ENCODE results near the gene WASF1. TPM values are rescaled to one million over a fixed set of nuclear protein-coding genes. Genes with fewer than 3 reads are reported as not detected.

WASF1 gene
- total and polyA plus RNA-seq, 2 donors (not counting 1 experiment from before 2014, with no cell fraction given): 13.2 to 37.7 TPM

DNA sequence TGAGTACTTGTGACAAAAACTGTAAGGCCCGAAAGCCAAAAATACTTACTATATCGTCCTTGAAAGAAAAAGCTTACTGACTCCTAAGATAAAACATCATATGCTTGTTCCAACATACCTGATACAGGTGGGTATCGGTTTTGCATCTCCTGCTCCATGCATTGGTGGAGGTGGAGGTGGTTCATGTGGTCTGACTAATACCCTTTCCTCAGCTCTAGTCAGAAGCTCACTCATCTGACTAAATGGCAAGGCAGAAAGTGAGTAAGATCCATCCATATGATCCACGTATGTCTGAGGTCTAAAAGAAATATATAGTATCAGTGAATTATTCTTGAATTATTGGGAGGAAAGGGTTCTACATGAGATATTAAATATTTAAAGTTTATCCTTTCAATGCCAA lies 76.2 kb downstream of the WASF1 start:
- no peak overlapping the region for H3K4me3 ChIP-seq (replicated peaks in 1 of 4; ENCODE audit: control extremely low read depth in 1 of 4, insufficient read depth in 1 of 4, low read depth in 3 of 4, low read length in 4 of 4)
- H3K27me3 ChIP-seq (ENCODE audit: control insufficient read depth, insufficient read depth, low read length): no peaks in the 10 kb centered on the region
- no peak overlapping the region for H3K9ac ChIP-seq (ENCODE audit: insufficient read depth, low read length)
- no peak overlapping the region for H3K27ac ChIP-seq (ENCODE audit: insufficient read depth, low read length)
- no peak for DNase-seq (ENCODE audit: low read depth in 2 of 2)
- TF ChIP-seq, protein P1, sequence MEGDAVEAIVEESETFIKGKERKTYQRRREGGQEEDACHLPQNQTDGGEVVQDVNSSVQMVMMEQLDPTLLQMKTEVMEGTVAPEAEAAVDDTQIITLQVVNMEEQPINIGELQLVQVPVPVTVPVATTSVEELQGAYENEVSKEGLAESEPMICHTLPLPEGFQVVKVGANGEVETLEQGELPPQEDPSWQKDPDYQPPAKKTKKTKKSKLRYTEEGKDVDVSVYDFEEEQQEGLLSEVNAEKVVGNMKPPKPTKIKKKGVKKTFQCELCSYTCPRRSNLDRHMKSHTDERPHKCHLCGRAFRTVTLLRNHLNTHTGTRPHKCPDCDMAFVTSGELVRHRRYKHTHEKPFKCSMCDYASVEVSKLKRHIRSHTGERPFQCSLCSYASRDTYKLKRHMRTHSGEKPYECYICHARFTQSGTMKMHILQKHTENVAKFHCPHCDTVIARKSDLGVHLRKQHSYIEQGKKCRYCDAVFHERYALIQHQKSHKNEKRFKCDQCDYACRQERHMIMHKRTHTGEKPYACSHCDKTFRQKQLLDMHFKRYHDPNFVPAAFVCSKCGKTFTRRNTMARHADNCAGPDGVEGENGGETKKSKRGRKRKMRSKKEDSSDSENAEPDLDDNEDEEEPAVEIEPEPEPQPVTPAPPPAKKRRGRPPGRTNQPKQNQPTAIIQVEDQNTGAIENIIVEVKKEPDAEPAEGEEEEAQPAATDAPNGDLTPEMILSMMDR (conservative IDR thresholded peaks at IDR 0.05 in 1 of 2, IDR thresholded peaks at IDR 0.05 in 1 of 2; ENCODE audit: low read depth in 1 of 2, low read length in 2 of 2): no peak
- TF ChIP-seq EZH2 (IDR thresholded peaks at IDR 0.05; ENCODE audit: low read length, missing control alignments): no peak
- no peaks in the 10 kb centered on the region for H3K79me2 ChIP-seq (ENCODE audit: control insufficient read depth, insufficient read depth, low read length)
- H2AFZ ChIP-seq (ENCODE audit: low read length): no peak overlapping the region
- H3K36me3 ChIP-seq (ENCODE audit: control insufficient read depth, insufficient read depth, low read length): peaks cover 3% of the 10 kb centered on the region
- H3K4me1 ChIP-seq (ENCODE audit: control insufficient read depth, extremely low read depth, insufficient read depth, low read length): no peaks in the 10 kb centered on the region
- H4K20me1 ChIP-seq (ENCODE audit: control insufficient read depth, extremely low read depth, insufficient read depth, low read length): no peaks in the 10 kb centered on the region
- no peaks in the 10 kb centered on the region for H3K9me3 ChIP-seq (ENCODE audit: control insufficient read depth, insufficient read depth, low read depth, low read length)
- H3K4me2 ChIP-seq (ENCODE audit: extremely low read depth, insufficient read depth, low read length): no peak overlapping the region

GRCh38 chr6:110102411-110102810 lies 77.1 kb downstream of the WASF1 start:
- H3K9me3 ChIP-seq (ENCODE audit: control insufficient read depth, insufficient read depth, low read depth, low read length): no peaks in the 10 kb centered on the region
- H3K9ac ChIP-seq (ENCODE audit: insufficient read depth, low read length): no peak overlapping the region
- no peak overlapping the region for H2AFZ ChIP-seq (ENCODE audit: low read length)
- TF ChIP-seq, protein P1 (conservative IDR thresholded peaks at IDR 0.05 in 1 of 2, IDR thresholded peaks at IDR 0.05 in 1 of 2; ENCODE audit: low read depth in 1 of 2, low read length in 2 of 2): no peak
- TF ChIP-seq EZH2 (IDR thresholded peaks at IDR 0.05; ENCODE audit: low read length, missing control alignments): no peak
- peaks cover 3% of the 10 kb centered on the region for H3K36me3 ChIP-seq (ENCODE audit: control insufficient read depth, insufficient read depth, low read length)
- no peak overlapping the region for H3K27ac ChIP-seq (ENCODE audit: insufficient read depth, low read length)
- H3K4me2 ChIP-seq (ENCODE audit: extremely low read depth, insufficient read depth, low read length): no peak overlapping the region
- H3K4me3 ChIP-seq (replicated peaks in 1 of 4; ENCODE audit: control extremely low read depth in 1 of 4, insufficient read depth in 1 of 4, low read depth in 3 of 4, low read length in 4 of 4): no peak overlapping the region
- H4K20me1 ChIP-seq (ENCODE audit: control insufficient read depth, extremely low read depth, insufficient read depth, low read length): no peaks in the 10 kb centered on the region
- no peak for DNase-seq (ENCODE audit: low read depth in 2 of 2)
- peaks cover 2% of the 10 kb centered on the region for H3K4me1 ChIP-seq (ENCODE audit: control insufficient read depth, extremely low read depth, insufficient read depth, low read length)
- no peaks in the 10 kb centered on the region for H3K27me3 ChIP-seq (ENCODE audit: control insufficient read depth, insufficient read depth, low read length)
- no peaks in the 10 kb centered on the region for H3K79me2 ChIP-seq (ENCODE audit: control insufficient read depth, insufficient read depth, low read length)

DNA sequence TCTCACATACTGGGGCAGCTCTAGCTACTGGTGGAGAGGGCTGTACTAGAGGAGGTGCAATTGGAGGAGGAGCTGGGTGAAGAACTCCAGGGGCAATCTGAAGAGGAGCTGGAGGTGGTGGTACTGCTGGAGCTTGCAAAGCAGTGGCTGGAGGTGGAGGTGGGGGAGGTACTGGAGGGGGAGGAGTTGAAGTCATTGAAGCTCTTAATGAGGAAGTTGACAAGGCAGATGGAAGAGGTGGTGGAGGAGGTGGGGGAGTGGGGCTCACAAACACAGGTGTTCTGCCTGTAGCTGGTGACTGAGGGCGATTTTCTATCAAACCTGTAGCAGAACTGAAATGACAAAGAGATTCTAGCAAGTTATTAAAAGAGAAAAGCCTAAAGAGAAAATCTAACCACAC lies 77.6 kb downstream of the WASF1 start:
- DNase-seq (ENCODE audit: low read depth in 2 of 2): no peak
- no peak overlapping the region for H3K4me2 ChIP-seq (ENCODE audit: extremely low read depth, insufficient read depth, low read length)
- H3K36me3 ChIP-seq (ENCODE audit: control insufficient read depth, insufficient read depth, low read length): peaks cover 3% of the 10 kb centered on the region
- no peak overlapping the region for H2AFZ ChIP-seq (ENCODE audit: low read length)
- peaks cover 2% of the 10 kb centered on the region for H3K4me1 ChIP-seq (ENCODE audit: control insufficient read depth, extremely low read depth, insufficient read depth, low read length)
- no peak overlapping the region for H3K27ac ChIP-seq (ENCODE audit: insufficient read depth, low read length)
- H4K20me1 ChIP-seq (ENCODE audit: control insufficient read depth, extremely low read depth, insufficient read depth, low read length): no peaks in the 10 kb centered on the region
- no peaks in the 10 kb centered on the region for H3K79me2 ChIP-seq (ENCODE audit: control insufficient read depth, insufficient read depth, low read length)
- TF ChIP-seq EZH2 (IDR thresholded peaks at IDR 0.05; ENCODE audit: low read length, missing control alignments): no peak
- TF ChIP-seq, protein P1 (conservative IDR thresholded peaks at IDR 0.05 in 1 of 2, IDR thresholded peaks at IDR 0.05 in 1 of 2; ENCODE audit: low read depth in 1 of 2, low read length in 2 of 2): no peak
- H3K9ac ChIP-seq (ENCODE audit: insufficient read depth, low read length): no peak overlapping the region
- no peak overlapping the region for H3K4me3 ChIP-seq (replicated peaks in 1 of 4; ENCODE audit: control extremely low read depth in 1 of 4, insufficient read depth in 1 of 4, low read depth in 3 of 4, low read length in 4 of 4)
- H3K27me3 ChIP-seq (ENCODE audit: control insufficient read depth, insufficient read depth, low read length): no peaks in the 10 kb centered on the region
- H3K9me3 ChIP-seq (ENCODE audit: control insufficient read depth, insufficient read depth, low read depth, low read length): no peaks in the 10 kb centered on the region
